ENCODE results near the gene MYO6. TPM values are rescaled to one million over a fixed set of nuclear protein-coding genes. Genes with fewer than 3 reads are reported as not detected.

MYO6 gene
- total RNA-seq, 4 donors from 2014 or later = 36.1 to 45.3 (median 39.1) TPM

- Histone ChIP-seq H3K4me3 (replicated peaks in 1 of 3) (no peak overlapping the region), H3K27me3 (no peaks in the 10 kb centered on the region), H3K4me1 (peaks cover 11 to 33% of the 10 kb centered on the region in 2 donors), H3K36me3 (no peaks in the 10 kb centered on the region), H3K27ac (no peak overlapping the region), H3K9me3 (no peaks in the 10 kb centered on the region)
- DNase-seq = no peak
- 92 to 93% methylated on average over 5 of the region's 5 CpGs for WGBS, 2 donors
- TF ChIP-seq POLR2A (IDR thresholded peaks at IDR 0.05) (no peak), CTCF (IDR thresholded peaks at IDR 0.05) (no peak)
- intact Hi-C loops (cut with DNase I) = no loop called here
Measured at GRCh38 chr6:75755704-75756103, 6.7 kb downstream of the MYO6 start.

GRCh38 chr6:75757295-75757694 lies 8.3 kb downstream of the MYO6 start:
- Histone ChIP-seq H3K36me3 (no peaks in the 10 kb centered on the region), H3K4me3 (replicated peaks in 1 of 3) (no peak overlapping the region), H3K4me1 (peaks cover 11 to 27% of the 10 kb centered on the region in 2 donors), H3K27ac (no peak overlapping the region), H3K9me3 (no peaks in the 10 kb centered on the region), H3K27me3 (no peaks in the 10 kb centered on the region)
- WGBS, 2 donors = 93 to 97% methylated on average over 3 of the region's 3 CpGs
- no peak for TF ChIP-seq POLR2A (IDR thresholded peaks at IDR 0.05)
- TF ChIP-seq CTCF (IDR thresholded peaks at IDR 0.05) = no peak
- intact Hi-C loops (cut with DNase I) = no loop called here
- no peak for DNase-seq

- TF ChIP-seq CTCF (IDR thresholded peaks at IDR 0.05) (no peak), POLR2A (IDR thresholded peaks at IDR 0.05) (no peak)
- Histone ChIP-seq H3K36me3 (no peaks in the 10 kb centered on the region), H3K4me3 (replicated peaks in 1 of 3) (no peak overlapping the region), H3K27me3 (no peaks in the 10 kb centered on the region), H3K9me3 (no peaks in the 10 kb centered on the region), H3K4me1 (peaks cover 11 to 19% of the 10 kb centered on the region in 2 donors), H3K27ac (no peak overlapping the region)
- intact Hi-C loops (cut with DNase I) = no loop called here
- 63 to 73% methylated on average over 5 of the region's 5 CpGs for WGBS, 2 donors
- no peak for DNase-seq
Measured at GRCh38 chr6:75758061-75758460, 9.0 kb downstream of the MYO6 start.

- peak; percentile 57 to 63 for DNase-seq
- no peak overlapping the region for H3K4me3 ChIP-seq (replicated peaks in 1 of 3)
- H3K36me3 ChIP-seq = no peaks in the 10 kb centered on the region
- peak overlapping the region in 1 of 3 donors; percentile 14 for H3K27ac ChIP-seq
- intact Hi-C loops (cut with DNase I) = no loop called here
- whole genome bisulfite sequencing, 2 donors = 22 to 35% methylated on average over 5 of the region's 5 CpGs
- TF ChIP-seq CTCF (IDR thresholded peaks at IDR 0.05) (peak in 1 of 6 experiments; percentile 34), POLR2A (IDR thresholded peaks at IDR 0.05) (no peak)
- H3K27me3 ChIP-seq = no peaks in the 10 kb centered on the region
- no peaks in the 10 kb centered on the region for H3K9me3 ChIP-seq
- peaks cover 11 to 19% of the 10 kb centered on the region in 2 donors for H3K4me1 ChIP-seq
Measured at GRCh38 chr6:75759207-75759606, 10.2 kb downstream of the MYO6 start.

DNA sequence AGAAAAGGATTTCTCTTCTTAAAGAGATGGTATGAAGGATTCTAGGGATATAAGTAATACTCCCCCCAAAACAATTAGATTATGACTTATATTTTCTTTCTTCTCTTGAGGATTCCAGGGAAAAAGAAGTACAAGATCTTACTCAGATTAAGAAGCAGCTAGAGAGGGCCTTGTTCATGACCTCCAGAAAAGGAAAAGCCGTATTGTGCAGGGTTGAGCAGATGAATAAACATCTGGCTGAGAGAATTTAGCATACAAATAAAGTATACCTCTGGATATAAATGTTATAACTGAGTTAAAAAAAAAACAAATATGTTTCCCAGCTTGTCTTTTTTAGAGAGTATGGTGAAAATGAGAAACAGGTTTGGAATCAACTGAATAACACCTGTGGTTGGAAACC lies 11.3 kb downstream of the MYO6 start:
- no peaks in the 10 kb centered on the region for H3K27me3 ChIP-seq
- peaks cover 11 to 19% of the 10 kb centered on the region in 2 donors for H3K4me1 ChIP-seq
- no peaks in the 10 kb centered on the region for H3K9me3 ChIP-seq
- H3K36me3 ChIP-seq = no peaks in the 10 kb centered on the region
- DNase-seq = no peak
- intact Hi-C loops (cut with DNase I) = no loop called here
- no peak overlapping the region for H3K27ac ChIP-seq
- no peak for TF ChIP-seq POLR2A (IDR thresholded peaks at IDR 0.05)
- TF ChIP-seq CTCF (IDR thresholded peaks at IDR 0.05) = no peak
- no peak overlapping the region for H3K4me3 ChIP-seq (replicated peaks in 1 of 3)
- 85 to 94% methylated on average over 1 of the region's 1 CpG for WGBS, 2 donors

Data from thyroid gland (tissue), 4 donors.